Embryonic facial prominence (tissue), 1 donor: ENCODE measurements around the gene LATS1.
A peak's percentile ranks its signal among the peaks of the same experiment; 100 is the strongest.
"Not testable (repeated sequence)": the region's sequence is repeated elsewhere in the genome, so short reads cannot be mapped to it uniquely, and the experiment has no call there.

ENCODE experiments used
- DNase-seq: peaks from one replicate; pipeline ENCODE4 v3.0.0-alpha.2; 2016; ENCODE audit errors: extremely low spot score

LATS1 gene

GRCh38 chr6:149717588-149718458 is at the start of gene LATS1:
TSS of gene LATS1 (minus strand) at chr6:149718101. CDS start at chr6:149702126, 15,975 bp downstream.
- DNase-seq: peak; percentile 66

- no peak for DNase-seq
Observed at GRCh38 chr6:149766156-149766769, 48.4 kb upstream of the LATS1 start.

GRCh38 chr6:149763866-149764265 is 46.0 kb upstream of the LATS1 start:
- DNase-seq: no peak

GRCh38 chr6:149761438-149761837 is 43.5 kb upstream of the LATS1 start:
- DNase-seq: no peak

- no peak for DNase-seq
Observed at GRCh38 chr6:149756261-149756636, 38.3 kb upstream of the LATS1 start.

GRCh38 chr6:149755300-149756260 is 37.7 kb upstream of the LATS1 start:
- no peak for DNase-seq

GRCh38 chr6:149754548-149754947 is 36.6 kb upstream of the LATS1 start:
- DNase-seq: no peak

- DNase-seq: not testable (repeated sequence)
Observed at GRCh38 chr6:149753374-149753637, 35.4 kb upstream of the LATS1 start.

- no peak for DNase-seq
Observed at GRCh38 chr6:149752600-149753373, 34.9 kb upstream of the LATS1 start.

- DNase-seq: not testable (repeated sequence)
Observed at GRCh38 chr6:149751920-149752319, 34.0 kb upstream of the LATS1 start.

GRCh38 chr6:149751239-149751638 is 33.3 kb upstream of the LATS1 start:
- no peak for DNase-seq

- peak; percentile 19 for DNase-seq
Observed at GRCh38 chr6:149750136-149750609, 32.3 kb upstream of the LATS1 start.

GRCh38 chr6:149749594-149750135 is 31.8 kb upstream of the LATS1 start, which contains the start of gene PCMT1:
TSS of gene PCMT1 (plus strand) at chr6:149749741. CDS start at chr6:149749902, 161 bp downstream.
- DNase-seq: peak; percentile 62

GRCh38 chr6:149749082-149749593 is 31.2 kb upstream of the LATS1 start:
- not testable (repeated sequence) for DNase-seq

- DNase-seq: peak; percentile 89
Observed at GRCh38 chr6:149746147-149746946, 28.4 kb upstream of the LATS1 start, which contains the start of gene NUP43. TSS of gene NUP43 (minus strand) at chr6:149746529. CDS start at chr6:149746495, 34 bp downstream.

- not testable (repeated sequence) for DNase-seq
Observed at GRCh38 chr6:149745252-149745651, 27.4 kb upstream of the LATS1 start.

- no peak for DNase-seq
Observed at GRCh38 chr6:149734915-149735314, 17.0 kb upstream of the LATS1 start.

- DNase-seq: no peak
Observed at GRCh38 chr6:149733089-149733720, 15.3 kb upstream of the LATS1 start.

- DNase-seq: no peak
Observed at GRCh38 chr6:149729824-149730223, 11.9 kb upstream of the LATS1 start.
